ENCODE data around the gene CDR2.
"Not testable (repeated sequence)": the region's sequence is repeated elsewhere in the genome, so short reads cannot be mapped to it uniquely, and the experiment has no call there.

Gene CDR2

DNA sequence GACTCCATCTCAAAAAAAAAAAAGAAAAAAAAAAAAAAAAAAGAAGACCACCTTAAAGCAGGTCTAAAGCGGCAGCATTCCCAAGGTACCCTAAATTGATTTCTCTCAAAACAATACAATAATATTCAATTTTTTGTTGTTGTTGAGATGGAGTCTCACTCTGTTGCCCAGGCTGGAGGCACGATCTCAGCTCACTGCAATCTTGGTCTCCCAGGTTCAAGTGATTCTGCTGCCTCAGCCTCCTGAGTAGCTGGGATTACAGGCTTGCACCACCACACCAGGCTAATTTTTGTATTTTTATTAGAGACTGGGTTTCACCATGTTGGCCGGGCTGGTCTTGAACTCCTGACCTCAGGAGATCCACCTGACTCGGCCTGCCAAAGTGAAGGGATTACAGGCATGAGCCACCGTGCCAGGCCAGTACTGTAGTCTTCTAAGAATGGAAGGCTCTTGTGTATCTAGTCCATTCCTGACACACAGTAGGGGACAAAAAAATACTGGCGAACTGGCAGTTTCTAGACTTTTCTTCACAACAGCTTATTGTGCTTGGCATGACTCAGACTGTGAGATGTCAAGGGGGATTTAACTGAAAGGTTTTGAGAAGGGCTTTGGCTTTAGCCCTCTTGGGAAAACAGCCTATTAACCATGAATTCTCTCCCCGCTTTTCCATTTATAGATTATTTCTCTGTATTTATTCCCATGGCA is 17.3 kb downstream of the CDR2 start:
- TF ChIP-seq, protein P1, sequence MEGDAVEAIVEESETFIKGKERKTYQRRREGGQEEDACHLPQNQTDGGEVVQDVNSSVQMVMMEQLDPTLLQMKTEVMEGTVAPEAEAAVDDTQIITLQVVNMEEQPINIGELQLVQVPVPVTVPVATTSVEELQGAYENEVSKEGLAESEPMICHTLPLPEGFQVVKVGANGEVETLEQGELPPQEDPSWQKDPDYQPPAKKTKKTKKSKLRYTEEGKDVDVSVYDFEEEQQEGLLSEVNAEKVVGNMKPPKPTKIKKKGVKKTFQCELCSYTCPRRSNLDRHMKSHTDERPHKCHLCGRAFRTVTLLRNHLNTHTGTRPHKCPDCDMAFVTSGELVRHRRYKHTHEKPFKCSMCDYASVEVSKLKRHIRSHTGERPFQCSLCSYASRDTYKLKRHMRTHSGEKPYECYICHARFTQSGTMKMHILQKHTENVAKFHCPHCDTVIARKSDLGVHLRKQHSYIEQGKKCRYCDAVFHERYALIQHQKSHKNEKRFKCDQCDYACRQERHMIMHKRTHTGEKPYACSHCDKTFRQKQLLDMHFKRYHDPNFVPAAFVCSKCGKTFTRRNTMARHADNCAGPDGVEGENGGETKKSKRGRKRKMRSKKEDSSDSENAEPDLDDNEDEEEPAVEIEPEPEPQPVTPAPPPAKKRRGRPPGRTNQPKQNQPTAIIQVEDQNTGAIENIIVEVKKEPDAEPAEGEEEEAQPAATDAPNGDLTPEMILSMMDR (conservative IDR thresholded peaks at IDR 0.05): no peak
- no peak overlapping the region for H3K27ac ChIP-seq

DNA sequence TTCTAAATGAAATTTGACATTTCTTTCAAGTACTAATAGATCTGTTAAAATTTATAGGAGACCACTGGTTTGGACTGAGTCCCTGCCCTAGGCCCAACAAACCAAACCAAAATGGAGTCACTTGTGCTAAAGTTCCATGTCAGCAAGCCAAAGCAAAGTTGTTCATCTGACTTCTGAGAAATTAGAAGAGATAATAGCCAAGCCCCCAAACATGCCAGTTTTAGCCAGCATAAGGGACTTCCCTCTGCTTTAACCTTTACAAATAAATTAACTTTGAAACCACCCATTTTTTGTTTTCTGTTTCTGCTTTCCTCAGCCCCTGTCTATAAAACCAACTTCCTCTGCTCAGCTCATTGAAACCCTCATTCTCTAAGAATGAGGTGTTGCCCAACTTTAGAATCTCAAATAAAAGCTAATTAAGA is 18.9 kb downstream of the CDR2 start:
- TF ChIP-seq, protein P1 (conservative IDR thresholded peaks at IDR 0.05): no peak
- H3K27ac ChIP-seq: no peak overlapping the region

DNA sequence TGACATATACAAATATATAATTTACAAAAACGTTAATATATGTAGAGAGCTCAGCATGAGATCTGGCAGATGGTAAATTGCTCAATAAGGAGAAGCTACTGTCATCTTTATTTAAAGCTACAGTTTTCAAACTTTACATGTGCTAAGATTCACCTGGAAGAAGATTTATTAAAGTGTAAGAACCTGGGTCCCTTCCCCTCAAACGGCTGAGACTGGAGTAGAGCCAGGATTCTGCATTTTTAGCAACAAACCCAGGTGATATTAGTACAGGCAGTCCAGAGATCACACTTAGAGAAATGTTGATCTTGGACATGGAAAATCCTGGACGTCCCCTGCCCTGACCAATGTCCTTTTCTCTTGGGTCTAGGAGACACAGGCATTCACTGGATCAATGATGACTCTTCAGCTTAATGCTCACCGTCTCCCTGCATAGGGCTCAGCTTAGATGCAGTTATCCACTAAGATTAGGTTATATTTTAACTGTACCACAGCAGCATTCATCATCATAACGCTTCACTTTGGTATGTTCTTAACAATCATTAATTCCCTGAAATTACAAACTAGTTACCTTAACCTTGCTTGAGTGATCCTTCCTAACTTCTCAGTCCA is 20.4 kb downstream of the CDR2 start:
- no peak overlapping the region for H3K27ac ChIP-seq
- TF ChIP-seq, protein P1 (conservative IDR thresholded peaks at IDR 0.05): no peak

DNA sequence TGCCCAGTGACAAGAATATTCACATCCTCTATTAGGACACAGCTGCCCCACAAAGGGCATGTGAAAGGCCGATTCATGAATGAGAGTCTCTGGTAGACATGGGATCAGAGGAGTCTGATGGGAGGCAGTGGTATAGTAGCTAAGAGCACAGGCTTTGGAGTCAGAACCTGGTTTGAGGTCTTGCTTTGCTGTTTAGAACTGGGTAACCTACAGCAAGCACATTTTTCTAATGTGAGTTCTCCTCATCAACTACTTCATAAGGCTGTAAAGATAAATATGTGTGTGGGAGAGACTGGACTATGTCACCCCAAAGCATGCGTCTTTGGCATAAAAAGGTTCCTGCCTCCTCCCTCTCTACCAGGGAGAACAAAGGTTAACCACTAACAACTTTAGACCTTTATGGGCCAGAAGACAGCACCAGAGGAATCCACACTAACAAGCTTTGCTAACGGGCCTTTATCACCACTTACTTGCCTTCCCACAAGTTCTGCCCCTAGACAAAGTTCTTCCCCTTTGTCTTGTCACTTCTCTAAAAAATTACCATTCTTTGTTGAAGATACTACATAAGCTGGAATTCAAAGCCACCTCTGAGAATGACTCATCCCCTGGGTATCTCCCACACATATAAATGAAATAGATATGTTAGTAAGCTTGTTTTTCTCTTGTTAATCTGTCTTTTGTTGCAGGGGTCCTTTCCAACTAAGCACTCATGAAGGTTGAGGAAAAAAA is 21.1 kb downstream of the CDR2 start:
- TF ChIP-seq, protein P1 (conservative IDR thresholded peaks at IDR 0.05): no peak
- H3K27ac ChIP-seq: no peak overlapping the region

DNA sequence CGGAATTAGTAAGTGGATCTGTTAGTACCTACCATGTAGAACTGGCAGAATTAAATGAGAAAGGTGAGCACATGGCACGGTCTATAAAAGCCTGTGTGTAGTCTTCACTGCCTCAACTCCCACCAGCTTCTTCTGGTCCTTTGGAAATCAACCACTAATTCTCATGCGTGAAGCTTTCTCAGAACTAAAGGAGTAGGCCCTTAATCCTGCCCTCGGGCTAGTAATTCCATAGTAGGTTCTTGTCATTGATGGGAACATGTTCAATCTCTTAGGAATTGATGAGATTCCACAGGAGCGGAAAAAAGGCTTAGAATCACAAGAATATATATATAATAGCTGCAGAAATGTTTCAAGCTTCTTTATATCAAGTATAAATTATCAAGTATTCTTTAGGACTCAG is 21.7 kb downstream of the CDR2 start:
- TF ChIP-seq, protein P1 (conservative IDR thresholded peaks at IDR 0.05): no peak
- no peak overlapping the region for H3K27ac ChIP-seq

DNA sequence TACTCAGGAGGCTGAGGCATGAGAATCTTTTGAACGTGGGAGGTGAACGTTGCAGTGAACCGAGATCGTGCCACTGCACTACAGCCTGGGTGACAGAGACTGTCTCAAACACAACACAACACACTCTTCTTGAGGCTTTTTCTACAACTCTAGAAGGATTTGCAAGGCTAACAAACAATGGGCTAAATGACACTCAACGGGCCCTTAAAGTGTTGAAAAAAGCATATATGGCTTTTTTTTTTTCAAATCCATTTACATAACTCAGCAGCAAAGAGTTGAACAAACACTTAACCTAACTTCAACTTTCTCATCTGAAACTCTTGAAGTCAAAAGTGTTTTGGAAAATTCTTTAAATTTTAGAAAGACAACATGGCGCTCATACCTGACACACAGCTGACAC is 22.3 kb downstream of the CDR2 start:
- no peak overlapping the region for H3K27ac ChIP-seq
- TF ChIP-seq, protein P1 (conservative IDR thresholded peaks at IDR 0.05): no peak

DNA sequence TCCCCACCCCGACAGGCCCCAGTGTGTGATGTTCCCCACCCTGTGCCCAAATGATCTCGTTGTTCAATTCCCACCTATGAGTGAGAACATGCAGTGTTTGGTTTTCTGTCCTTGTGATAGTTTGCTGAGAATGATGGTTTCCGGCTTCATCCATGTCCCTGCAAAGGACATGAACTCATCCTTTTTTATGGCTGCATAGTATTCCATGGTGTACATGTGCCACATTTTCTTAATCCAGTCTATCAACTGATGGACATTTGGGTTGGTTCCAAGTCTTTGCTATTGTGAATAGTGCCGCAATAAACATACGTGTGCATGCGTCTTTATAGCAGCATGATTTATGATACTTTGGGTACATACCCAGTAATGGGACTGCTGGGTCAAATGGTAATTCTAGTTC is 23.4 kb downstream of the CDR2 start:
- not testable (repeated sequence) for H3K27ac ChIP-seq

All from VCaP (cell line).